Activated CD8-positive, alpha-beta T cell treated with anti-CD3 and anti-CD28 coated beads for 36 hours (primary cell): ENCODE data around the gene DIO1. TPM values are rescaled to one million over a fixed set of nuclear protein-coding genes. Genes with fewer than 3 reads are reported as not detected.

Source experiments
- ATAC-seq: fragments of 200-7000 bp; cut with Tn5 transposase; one replicate; pipeline ENCODE4 v1.10.0; 2021; ENCODE audit warnings: mild to moderate bottlenecking, moderate library complexity
- CTCF ChIA-PET: fragments of 350-600 bp; sonication (Branson Sonifier 250); formaldehyde crosslinking; loops from one replicate; lab custom pipeline; 2021; ENCODE audit warnings: antibody characterized with exemption; lab: Charles Lee
- POLR2A ChIA-PET: fragments of 350-600 bp; sonication (Branson Sonifier 250); formaldehyde crosslinking; loops from one replicate; lab custom pipeline; 2021; ENCODE audit warnings: antibody characterized with exemption; lab: Charles Lee
- DNase-seq: peaks from one replicate; pipeline ENCODE4 v3.0.0-alpha.2; 2020
- H3K27ac Mint-ChIP-seq: one replicate; pipeline ENCODE4 v1.8.0; 2021; ENCODE audit warnings: mild to moderate bottlenecking, mixed read lengths
- H3K27me3 Mint-ChIP-seq: one replicate; pipeline ENCODE4 v1.8.0; 2021; ENCODE audit warnings: mixed read lengths
- H3K36me3 Mint-ChIP-seq: one replicate; pipeline ENCODE4 v1.8.0; 2021; ENCODE audit warnings: low read depth, mixed read lengths
- H3K4me1 Mint-ChIP-seq: one replicate; pipeline ENCODE4 v1.8.0; 2021; ENCODE audit warnings: low read depth, mixed read lengths
- H3K4me3 Mint-ChIP-seq: one replicate; pipeline ENCODE4 v1.8.0; 2021; ENCODE audit warnings: mild to moderate bottlenecking, moderate library complexity, mixed read lengths
- H3K9me3 Mint-ChIP-seq: one replicate; pipeline ENCODE4 v1.8.0; 2021; ENCODE audit warnings: mixed read lengths
- CTCF ChIP-seq: fragments of 200-600 bp; IDR thresholded peaks from one replicate; pipeline ENCODE4 v1.8.0; 2022; ENCODE audit warnings: antibody characterized with exemption, mild to moderate bottlenecking
- intact Hi-C: fragments of 100-400 bp; cut with micrococcal nuclease; formaldehyde crosslinking; loops from one replicate; pipeline ENCODE4 v1.10.0; 2022
- total RNA-seq, 2 experiments: library from RNA; stranded (reverse); gene quantifications; one replicate each; pipeline ENCODE4 v1.2.3, GENCODE V29; 2021

The DIO1 gene
- total RNA-seq, 2 experiments from 2014 or later = not detected

- no peak for TF ChIP-seq CTCF
- DNase-seq = no peak
- peaks cover 18% of the 10 kb centered on the region for H3K36me3 Mint-ChIP-seq
- peaks cover 12% of the 10 kb centered on the region for H3K4me1 Mint-ChIP-seq
- ATAC-seq = no peak
- ChIA-PET CTCF (interaction anchor here (0.6 to 2.3 kb wide), 5 partner anchors 8 to 95 kb away, joined by 3 to 16 read pairs (median 3); no protein-coding TSS in a partner anchor), POLR2A (no interaction called here)
- no peak overlapping the region for H3K27ac Mint-ChIP-seq
- H3K27me3 Mint-ChIP-seq = no peaks in the 10 kb centered on the region
- H3K9me3 Mint-ChIP-seq = no peaks in the 10 kb centered on the region
- H3K4me3 Mint-ChIP-seq = no peak overlapping the region
- intact Hi-C loops = loop anchor here (5.0 kb wide), 1 partner anchor 94 kb away; no protein-coding TSS in a partner anchor
These were observed 62.6 kb downstream of the DIO1 start for GRCh38 chr1:53956308-53957168.

- Mint-ChIP-seq H3K4me3 (no peak overlapping the region), H3K27ac (peak overlapping the region; percentile 8), H3K9me3 (no peaks in the 10 kb centered on the region), H3K4me1 (peaks cover 12% of the 10 kb centered on the region), H3K27me3 (no peaks in the 10 kb centered on the region), H3K36me3 (peaks cover 23% of the 10 kb centered on the region)
- TF ChIP-seq CTCF = no peak
- DNase-seq (no peak), ATAC-seq (no peak)
- ChIA-PET POLR2A (no interaction called here), CTCF (interaction anchor here (1.2 to 3.6 kb wide), 7 partner anchors 8 to 96 kb away, joined by 3 to 139 read pairs (median 16); no protein-coding TSS in a partner anchor)
- intact Hi-C loops = loop anchor here (5.0 kb wide), 1 partner anchor 95 kb away; no protein-coding TSS in a partner anchor
These were observed 63.3 kb downstream of the DIO1 start for GRCh38 chr1:53957194-53957818.

- peak; percentile 15 for DNase-seq
- Mint-ChIP-seq H3K27ac (no peak overlapping the region), H3K36me3 (peaks cover 18% of the 10 kb centered on the region), H3K9me3 (no peaks in the 10 kb centered on the region), H3K4me3 (no peak overlapping the region), H3K27me3 (no peaks in the 10 kb centered on the region), H3K4me1 (peaks cover 7% of the 10 kb centered on the region)
- ATAC-seq = peak; percentile 68
- CTCF ChIA-PET = interaction anchor here (0.7 to 3.6 kb wide), 43 partner anchors 11 to 201 kb away, joined by 3 to 139 read pairs (median 5); partner anchors contain the start of genes IFT25, LRRC42, NDC1 and TMEM59
- POLR2A ChIA-PET = interaction anchor here (1.0 to 1.8 kb wide), 4 partner anchors 10 to 121 kb away, joined by 3 to 6 read pairs (median 3); partner anchors contain the start of gene YIPF1
- intact Hi-C loops = loop anchor here (5.0 kb wide), 1 partner anchor 97 kb away; no protein-coding TSS in a partner anchor
- TF ChIP-seq CTCF = peak; percentile 78
These were observed 65.8 kb downstream of the DIO1 start for GRCh38 chr1:53959664-53960250.

Other genes starting within 250 kb of the DIO1 start
- gene GLIS1, start 155.0 kb upstream of the DIO1 start, total RNA-seq = not detected
- 10 to 100 TPM; 39.6 to 43.9 TPM for gene NDC1, start 55.9 kb upstream of the DIO1 start, total RNA-seq
- gene YIPF1, start 4.4 kb upstream of the DIO1 start, total RNA-seq = 10 to 100 TPM; 13.2 to 15.6 TPM
- gene IFT25, start 51.5 kb downstream of the DIO1 start, total RNA-seq = 10 to 100 TPM; 60.5 to 63.5 TPM
- 10 to 100 TPM; 26.7 to 29.6 TPM for gene LRRC42, start 52.2 kb downstream of the DIO1 start, total RNA-seq
- gene LDLRAD1, start 124.0 kb downstream of the DIO1 start, total RNA-seq = not detected
- 100 to 1,000 TPM in 1 of 2 experiments, 10 to 100 TPM in 1; 93.4 to 109 TPM for gene TMEM59, start 159.0 kb downstream of the DIO1 start, total RNA-seq
- gene TCEANC2, start 159.4 kb downstream of the DIO1 start, total RNA-seq = 10 to 100 TPM; 11.1 to 11.2 TPM